Measurements from ENCODE around the gene ATG16L2. TPM values are rescaled to one million over a fixed set of nuclear protein-coding genes. Genes with fewer than 3 reads are reported as not detected.
A peak's percentile ranks its signal among the peaks of the same experiment; 100 is the strongest.

The ATG16L2 gene
- total RNA-seq, 2 experiments from 2014 or later: 55.3 to 59.4 TPM

DNA sequence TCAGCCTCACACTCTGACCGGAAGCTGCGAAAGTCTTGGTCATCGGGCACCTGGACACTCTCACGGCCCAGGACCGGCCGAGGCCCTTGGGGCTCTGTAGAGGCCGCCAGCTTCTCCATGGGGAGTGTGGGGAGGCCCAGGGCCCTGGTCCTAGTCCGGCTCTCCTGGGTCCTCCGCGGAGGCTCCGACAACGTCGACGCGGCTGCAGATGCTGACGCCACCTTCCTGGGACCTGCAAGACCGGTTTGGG, 33.2 kb upstream of the ATG16L2 start:
- no peaks in the 10 kb centered on the region for H3K36me3 Mint-ChIP-seq (ENCODE audit: low read depth)
- no peak overlapping the region for H3K27ac Mint-ChIP-seq
- POLR2A ChIA-PET: no interaction called here
- ATAC-seq (no peak), DNase-seq (no peak)
- intact Hi-C loops (cut with DNase I, micrococcal nuclease): loop anchor here in 1 of 2 experiments (1.0 kb wide), 2 partner anchors 29 to 33 kb away; partner anchors contain the start of genes ARAP1 and ATG16L2
- H3K9me3 Mint-ChIP-seq (ENCODE audit: low read depth): no peaks in the 10 kb centered on the region
- CTCF ChIA-PET: interaction anchor here (0.5 to 2.5 kb wide), 3 partner anchors 13 to 77 kb away, joined by 3 to 26 read pairs (median 4); partner anchors contain the start of gene STARD10
- peak overlapping the region; percentile 62 for H3K4me3 Mint-ChIP-seq
- no peaks in the 10 kb centered on the region for H3K27me3 Mint-ChIP-seq
- peaks cover 16% of the 10 kb centered on the region for H3K4me1 Mint-ChIP-seq

DNA sequence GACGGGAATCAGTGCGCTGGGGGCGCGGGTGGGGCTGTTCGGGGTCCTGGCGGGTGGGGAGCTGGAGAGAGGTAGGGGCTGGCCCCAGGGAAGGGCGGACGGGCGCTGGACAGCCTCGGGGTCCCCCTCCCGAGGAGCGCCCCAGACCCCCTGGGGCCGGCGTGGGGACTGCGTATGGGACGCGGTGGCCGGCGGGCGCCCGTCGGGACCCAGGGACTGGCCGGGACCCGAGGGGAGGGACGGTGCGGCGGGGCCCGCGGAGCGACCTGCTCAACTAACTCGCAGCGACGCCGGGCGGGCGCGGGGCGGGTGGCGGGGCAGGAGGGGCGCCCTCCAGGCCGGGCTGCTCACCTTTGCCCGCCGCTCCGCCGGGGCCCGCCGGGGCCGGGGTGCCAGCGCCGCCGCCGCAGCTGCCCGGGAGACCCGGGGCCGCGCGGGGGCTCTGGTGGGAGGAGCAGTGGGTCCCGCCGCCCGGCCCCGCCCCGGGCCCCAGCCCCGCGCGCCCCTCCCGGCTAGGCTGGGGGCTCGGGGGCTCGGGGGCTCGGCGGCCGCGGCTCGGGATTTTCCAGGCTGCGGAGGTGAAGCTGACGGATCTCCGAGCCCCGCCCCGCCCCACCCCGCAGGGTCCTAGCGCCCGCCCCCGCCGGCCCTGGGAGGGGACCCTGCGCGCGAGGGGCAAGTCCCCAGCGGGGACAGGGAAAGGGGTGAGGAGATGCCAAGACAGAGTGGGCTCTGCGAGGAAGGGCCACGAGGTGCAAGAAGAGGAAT, 32.7 kb upstream of the ATG16L2 start:
- ChIA-PET CTCF (interaction anchor here (0.9 to 2.5 kb wide), 4 partner anchors 12 to 97 kb away, joined by 3 to 26 read pairs (median 5); partner anchors contain the start of gene STARD10), POLR2A (interaction anchor here (1.3 kb wide), 1 partner anchor 32 kb away, joined by 3 read pairs; no protein-coding TSS in a partner anchor)
- Mint-ChIP-seq H3K36me3 (ENCODE audit: low read depth) (no peaks in the 10 kb centered on the region), H3K27me3 (no peaks in the 10 kb centered on the region), H3K27ac (no peak overlapping the region), H3K4me1 (peaks cover 16% of the 10 kb centered on the region), H3K9me3 (ENCODE audit: low read depth) (no peaks in the 10 kb centered on the region), H3K4me3 (peak overlapping the region; percentile 62)
- peak; percentile 71 for ATAC-seq
- peak; percentile 69 for DNase-seq
- intact Hi-C loops (cut with DNase I, micrococcal nuclease): loop anchor here in 1 of 2 experiments (1.0 kb wide), 2 partner anchors 29 to 33 kb away; partner anchors contain the start of genes ARAP1 and ATG16L2

DNA sequence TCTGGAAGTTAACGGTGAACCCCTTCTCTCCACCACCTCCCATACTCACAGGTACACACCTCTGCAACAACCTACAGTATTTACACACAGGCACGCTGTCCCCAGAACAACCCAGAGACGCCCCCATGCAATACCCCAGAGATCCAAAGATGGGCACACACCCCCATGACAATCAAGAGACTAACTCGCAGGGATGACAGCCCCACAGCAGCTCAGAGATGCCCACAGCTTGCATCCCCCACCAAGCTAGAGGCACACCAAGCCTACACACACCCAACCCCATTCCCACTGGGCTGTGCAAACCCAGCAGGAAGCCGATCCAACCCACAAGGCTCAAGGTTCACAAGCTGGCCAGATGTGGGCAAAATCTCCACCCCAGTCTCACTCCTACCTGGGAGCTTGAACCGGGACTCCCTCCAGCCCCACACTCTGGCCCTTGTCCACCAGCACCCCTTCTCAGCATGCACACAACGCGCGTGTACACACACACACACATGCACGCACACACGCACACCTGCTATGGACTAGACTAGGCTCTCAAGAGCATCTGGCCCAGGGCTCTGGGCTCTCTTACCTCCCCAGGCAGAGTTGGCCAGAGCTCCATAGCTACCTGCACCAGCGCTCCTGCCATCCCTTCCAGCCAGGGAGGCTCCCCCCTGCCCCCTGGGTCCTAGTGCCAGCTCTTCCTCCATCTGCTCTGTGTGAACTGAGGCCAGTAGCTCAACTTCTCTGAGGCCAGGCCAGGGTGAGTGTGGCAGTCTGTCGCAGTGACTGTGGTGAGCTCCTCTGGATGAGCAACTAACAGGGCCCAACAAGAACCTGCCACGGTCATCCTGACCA, 31.9 kb upstream of the ATG16L2 start:
- peak overlapping the region; percentile 61 for H3K4me3 Mint-ChIP-seq
- H3K4me1 Mint-ChIP-seq: peaks cover 16% of the 10 kb centered on the region
- ChIA-PET CTCF (interaction anchor here (0.9 to 2.5 kb wide), 6 partner anchors 11 to 97 kb away, joined by 3 to 26 read pairs (median 6); partner anchors contain the start of gene STARD10), POLR2A (interaction anchor here (1.1 to 1.3 kb wide), 2 partner anchors 12 to 31 kb away, joined by 3 read pairs; partner anchors contain the start of gene STARD10)
- H3K27ac Mint-ChIP-seq: no peak overlapping the region
- no peaks in the 10 kb centered on the region for H3K36me3 Mint-ChIP-seq (ENCODE audit: low read depth)
- H3K27me3 Mint-ChIP-seq: no peaks in the 10 kb centered on the region
- no peaks in the 10 kb centered on the region for H3K9me3 Mint-ChIP-seq (ENCODE audit: low read depth)
- ATAC-seq (peak; percentile 42), DNase-seq (no peak)
- intact Hi-C loops (cut with DNase I, micrococcal nuclease): no loop called here

DNA sequence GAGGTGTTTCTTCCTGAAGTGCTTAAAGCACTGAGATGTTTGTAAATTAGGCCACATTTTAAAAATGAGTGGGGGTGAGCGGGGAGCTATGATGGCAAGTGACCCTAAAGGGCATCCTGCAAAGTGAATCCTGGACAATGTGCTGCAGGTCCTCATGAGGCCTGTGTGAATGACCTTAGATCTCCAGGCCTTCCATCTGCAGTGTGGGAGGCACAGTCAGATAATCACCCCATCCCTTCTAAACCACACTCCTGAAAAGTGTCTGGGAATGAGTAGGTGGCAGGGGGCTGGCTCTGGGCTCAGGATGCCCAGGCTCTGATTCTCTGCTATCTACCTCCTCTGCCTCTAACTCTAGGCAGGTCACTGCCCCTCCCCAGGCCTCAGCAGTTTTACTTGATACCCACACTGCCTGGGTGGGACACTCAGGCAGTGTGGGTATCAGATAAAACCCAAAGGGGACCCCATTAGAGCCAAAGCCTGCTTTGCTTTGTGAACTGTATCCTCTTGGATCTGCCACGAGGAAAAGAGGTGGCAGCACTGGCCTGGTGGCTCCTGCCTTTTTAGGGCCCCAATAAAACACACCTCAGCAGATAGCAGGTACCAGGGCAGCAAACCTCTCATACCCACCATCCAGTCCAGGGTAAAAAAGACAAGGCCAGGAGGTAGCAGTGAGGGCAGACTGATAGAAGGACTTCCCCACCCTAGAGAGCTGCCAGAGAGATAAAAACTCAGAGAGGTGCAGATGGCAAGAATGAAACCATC, 30.9 kb upstream of the ATG16L2 start:
- POLR2A ChIA-PET: interaction anchor here (1.1 to 1.3 kb wide), 2 partner anchors 11 to 30 kb away, joined by 3 read pairs; partner anchors contain the start of gene STARD10
- no peak overlapping the region for H3K4me3 Mint-ChIP-seq

DNA sequence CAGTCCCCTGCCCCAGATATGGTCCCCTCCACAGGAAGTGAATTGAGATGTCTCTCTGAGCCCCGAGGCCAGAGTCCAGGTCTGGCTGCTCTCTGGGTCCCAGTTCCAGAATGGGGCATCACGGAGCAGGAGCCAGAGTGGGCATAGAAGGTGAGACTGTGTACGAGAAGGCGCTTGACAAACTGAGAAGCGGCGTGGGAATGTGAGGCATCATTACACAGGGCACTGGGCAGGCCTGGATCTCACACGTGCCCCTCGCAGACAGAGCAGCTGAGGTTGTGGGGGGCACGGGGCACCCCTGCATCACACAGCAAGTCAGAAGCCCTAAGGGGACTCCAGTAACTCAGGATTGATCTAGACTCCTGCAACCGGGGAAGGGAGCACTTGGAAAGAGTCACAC, 29.5 kb upstream of the ATG16L2 start:
- H3K4me1 Mint-ChIP-seq: peaks cover 23% of the 10 kb centered on the region
- H3K36me3 Mint-ChIP-seq (ENCODE audit: low read depth): no peaks in the 10 kb centered on the region
- H3K9me3 Mint-ChIP-seq (ENCODE audit: low read depth): no peaks in the 10 kb centered on the region
- ChIA-PET POLR2A (no interaction called here), CTCF (interaction anchor here (1.0 kb wide), 1 partner anchor 8 kb away, joined by 4 read pairs; no protein-coding TSS in a partner anchor)
- DNase-seq: no peak
- no peak overlapping the region for H3K27ac Mint-ChIP-seq
- intact Hi-C loops (cut with DNase I, micrococcal nuclease): no loop called here
- no peak for ATAC-seq
- no peak overlapping the region for H3K4me3 Mint-ChIP-seq
- no peaks in the 10 kb centered on the region for H3K27me3 Mint-ChIP-seq

More for the DNA sequence above, 30.9 kb upstream of the ATG16L2 start:
- H3K27ac Mint-ChIP-seq: no peak overlapping the region
- no peaks in the 10 kb centered on the region for H3K27me3 Mint-ChIP-seq
- CTCF ChIA-PET: interaction anchor here (1.0 to 2.5 kb wide), 5 partner anchors 10 to 58 kb away, joined by 3 to 26 read pairs (median 6); partner anchors contain the start of gene STARD10
- no peak for ATAC-seq
- DNase-seq: no peak
- H3K36me3 Mint-ChIP-seq (ENCODE audit: low read depth): no peaks in the 10 kb centered on the region
- H3K4me1 Mint-ChIP-seq: peaks cover 25% of the 10 kb centered on the region
- intact Hi-C loops (cut with DNase I, micrococcal nuclease): no loop called here
- no peaks in the 10 kb centered on the region for H3K9me3 Mint-ChIP-seq (ENCODE audit: low read depth)

DNA sequence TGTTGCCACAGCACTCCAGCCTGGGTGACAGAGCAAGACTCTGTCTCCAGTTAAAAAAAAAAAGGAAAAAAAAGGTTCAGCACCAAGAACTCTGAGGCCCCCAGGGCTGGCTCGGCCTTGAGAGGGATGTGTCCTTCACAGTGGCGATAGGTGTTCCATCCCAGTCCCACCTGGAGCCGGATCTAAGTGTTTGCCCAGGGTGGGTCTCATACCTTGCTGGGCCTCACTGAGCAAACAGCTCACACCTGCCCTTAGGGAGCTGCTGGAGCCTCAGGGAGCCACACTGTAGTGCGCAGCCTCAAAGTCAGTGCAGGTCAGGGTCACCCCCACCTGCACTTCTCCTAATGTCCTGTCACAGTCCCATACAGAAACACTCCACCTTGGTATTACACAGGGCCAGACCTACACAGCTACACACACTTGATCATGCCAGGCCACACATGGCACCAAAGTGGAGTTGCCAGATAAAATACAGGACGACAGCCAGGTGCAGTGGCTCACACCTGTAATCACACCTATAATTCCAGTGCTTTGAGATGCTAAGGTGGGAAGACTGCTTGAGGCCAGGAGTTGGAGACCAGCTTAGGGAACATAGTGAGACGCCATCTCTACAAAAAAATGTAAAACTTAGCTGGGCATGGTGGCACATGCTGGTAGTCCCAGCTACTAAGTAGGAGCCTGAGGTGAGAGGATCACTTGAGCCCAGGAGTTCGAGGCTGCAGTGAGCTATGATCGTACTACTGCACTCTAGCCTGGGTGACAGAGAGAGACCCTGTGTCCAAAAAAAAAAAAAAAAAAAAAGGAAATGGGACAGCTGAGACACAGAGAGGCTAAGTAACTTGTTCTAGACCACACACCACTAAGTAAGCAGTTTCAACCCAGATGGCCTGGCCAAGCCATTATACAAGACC, 27.7 kb upstream of the ATG16L2 start:
- peaks cover 19% of the 10 kb centered on the region for H3K4me1 Mint-ChIP-seq
- intact Hi-C loops (cut with DNase I, micrococcal nuclease): no loop called here

DNA sequence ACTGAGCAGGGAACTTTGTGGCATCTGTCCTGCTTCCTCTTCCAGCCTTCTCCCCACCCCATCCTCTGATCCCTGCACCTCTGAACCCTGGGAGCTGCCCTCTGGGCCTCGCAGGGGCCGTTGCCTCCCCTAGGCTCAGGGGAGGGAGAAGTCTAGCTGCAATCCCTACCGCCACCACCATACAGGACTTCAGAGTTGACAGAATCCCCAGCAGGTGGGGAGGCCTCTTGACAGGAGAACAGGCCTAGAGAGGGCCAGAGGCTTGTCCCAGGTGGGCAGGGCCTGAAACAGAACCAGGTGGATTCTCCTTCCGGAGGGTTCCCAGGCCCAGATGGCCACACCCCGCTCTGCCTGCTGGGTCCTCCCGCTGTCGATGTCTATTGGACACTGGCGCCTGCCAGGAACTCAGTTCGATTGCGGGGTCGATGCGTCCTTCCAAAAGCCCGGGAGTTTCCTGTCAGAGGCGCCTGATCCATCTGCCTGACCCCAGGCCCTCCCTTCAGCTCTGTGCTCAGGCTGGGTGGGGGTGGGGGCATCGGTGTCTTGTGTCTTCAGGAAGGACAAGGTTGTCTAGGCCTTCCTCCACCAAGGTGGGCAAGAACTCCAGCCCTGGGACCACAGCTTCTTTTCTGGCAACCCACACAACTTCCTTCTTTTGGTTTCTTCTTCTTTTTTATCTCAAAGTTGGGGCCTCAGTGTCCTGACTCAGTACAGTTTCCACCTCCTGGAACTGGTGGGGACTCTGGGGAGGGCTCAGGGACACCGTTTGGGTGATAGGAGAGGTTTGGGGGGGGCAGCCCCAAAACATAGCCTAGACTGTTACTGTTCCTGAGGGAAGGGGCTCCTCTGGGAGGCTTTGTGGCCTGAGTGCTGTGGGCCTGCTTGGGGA, 26.8 kb upstream of the ATG16L2 start:
- Mint-ChIP-seq H3K4me1 (peaks cover 15% of the 10 kb centered on the region), H3K4me3 (no peak overlapping the region), H3K9me3 (ENCODE audit: low read depth) (no peaks in the 10 kb centered on the region), H3K27ac (no peak overlapping the region), H3K36me3 (ENCODE audit: low read depth) (no peaks in the 10 kb centered on the region), H3K27me3 (no peaks in the 10 kb centered on the region)
- POLR2A ChIA-PET: no interaction called here
- peak; percentile 45 for DNase-seq
- intact Hi-C loops (cut with DNase I, micrococcal nuclease): no loop called here
- ATAC-seq: peak; percentile 61
- CTCF ChIA-PET: interaction anchor here (0.9 to 1.2 kb wide), 5 partner anchors 11 to 62 kb away, joined by 3 to 7 read pairs (median 3); no protein-coding TSS in a partner anchor

More for the DNA sequence above, 27.7 kb upstream of the ATG16L2 start:
- H3K9me3 Mint-ChIP-seq (ENCODE audit: low read depth): no peaks in the 10 kb centered on the region
- ChIA-PET POLR2A (no interaction called here), CTCF (interaction anchor here (0.6 to 1.2 kb wide), 5 partner anchors 13 to 372 kb away, joined by 3 to 6 read pairs (median 3); no protein-coding TSS in a partner anchor)
- no peaks in the 10 kb centered on the region for H3K27me3 Mint-ChIP-seq
- H3K4me3 Mint-ChIP-seq: no peak overlapping the region
- H3K36me3 Mint-ChIP-seq (ENCODE audit: low read depth): no peaks in the 10 kb centered on the region
- DNase-seq (no peak), ATAC-seq (no peak)
- no peak overlapping the region for H3K27ac Mint-ChIP-seq

DNA sequence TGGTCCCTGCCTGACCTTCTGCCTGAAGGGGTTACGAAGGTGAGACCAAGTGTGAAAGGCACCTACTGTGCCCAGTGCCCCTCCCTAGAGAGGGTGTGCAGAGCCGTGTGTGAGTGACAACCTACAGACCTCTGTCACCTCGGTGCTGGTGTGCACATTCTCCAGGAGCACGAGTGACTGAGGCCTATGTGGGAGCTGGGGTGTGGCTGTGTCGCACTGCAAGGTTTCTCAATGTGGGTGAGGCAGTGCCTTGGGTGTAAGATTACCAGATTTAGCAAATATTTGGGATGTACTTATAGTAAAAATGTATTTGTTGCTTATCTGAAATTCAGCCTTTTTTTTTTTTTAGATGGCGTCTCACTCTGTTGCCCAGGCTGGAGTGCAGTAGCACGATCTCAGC, 26.0 kb upstream of the ATG16L2 start:
- intact Hi-C loops (cut with DNase I, micrococcal nuclease): no loop called here
- H3K4me1 Mint-ChIP-seq: peaks cover 19% of the 10 kb centered on the region
- ChIA-PET POLR2A (no interaction called here), CTCF (interaction anchor here (0.9 to 1.9 kb wide), 2 partner anchors 12 to 25 kb away, joined by 5 to 7 read pairs; no protein-coding TSS in a partner anchor)
- no peaks in the 10 kb centered on the region for H3K36me3 Mint-ChIP-seq (ENCODE audit: low read depth)
- H3K4me3 Mint-ChIP-seq: no peak overlapping the region
- ATAC-seq: no peak
- DNase-seq: no peak
- H3K27ac Mint-ChIP-seq: no peak overlapping the region
- no peaks in the 10 kb centered on the region for H3K27me3 Mint-ChIP-seq
- no peaks in the 10 kb centered on the region for H3K9me3 Mint-ChIP-seq (ENCODE audit: low read depth)

DNA sequence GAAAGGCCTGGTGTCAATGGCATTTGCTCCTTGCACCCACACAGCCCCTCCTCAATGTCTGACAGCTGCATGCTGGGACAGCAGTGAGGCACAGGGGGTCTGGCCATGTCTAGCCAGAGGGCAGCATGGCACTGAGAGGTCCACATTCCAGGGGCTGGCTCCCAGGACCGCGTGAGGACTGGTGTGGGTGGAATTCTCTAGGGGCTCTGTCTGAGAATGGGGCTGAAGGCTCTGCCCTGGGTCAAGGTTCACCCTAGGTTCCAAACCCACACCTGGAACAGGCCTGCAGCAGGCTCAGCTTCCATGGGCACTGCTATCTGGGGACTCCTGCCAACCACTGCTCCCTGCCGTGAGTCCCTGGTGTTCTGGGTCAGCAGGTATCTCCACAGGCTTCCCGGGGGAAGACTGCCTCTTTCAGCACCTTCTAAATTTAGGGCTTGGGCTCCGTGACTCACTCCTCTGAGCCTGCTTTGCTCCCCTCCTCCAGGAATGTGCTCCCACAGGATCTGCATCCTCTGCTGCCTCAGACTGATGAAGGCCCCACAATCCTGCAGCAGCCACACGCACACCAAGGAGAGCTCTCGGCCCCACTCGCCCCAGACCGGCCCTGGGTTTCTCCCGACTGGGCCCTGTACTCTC, 24.6 kb upstream of the ATG16L2 start:
- DNase-seq: no peak
- intact Hi-C loops (cut with DNase I, micrococcal nuclease): no loop called here
- H3K9me3 Mint-ChIP-seq (ENCODE audit: low read depth): no peaks in the 10 kb centered on the region
- ChIA-PET CTCF (interaction anchor here (1.0 to 1.9 kb wide), 2 partner anchors 12 to 23 kb away, joined by 3 to 5 read pairs; no protein-coding TSS in a partner anchor), POLR2A (no interaction called here)
- H3K4me1 Mint-ChIP-seq: peaks cover 26% of the 10 kb centered on the region
- ATAC-seq: no peak
- no peaks in the 10 kb centered on the region for H3K27me3 Mint-ChIP-seq
- H3K4me3 Mint-ChIP-seq: no peak overlapping the region
- no peaks in the 10 kb centered on the region for H3K36me3 Mint-ChIP-seq (ENCODE audit: low read depth)
- H3K27ac Mint-ChIP-seq: no peak overlapping the region
